Activated CD4-positive, alpha-beta memory T cell treated with anti-CD3 and anti-CD28 coated beads, Interleukin-2, amount 10 ng/mL, durations not matched to agents 7 days and 5 days (primary cell): ENCODE results near the gene PRPF8. TPM values are rescaled to one million over a fixed set of nuclear protein-coding genes. Genes with fewer than 3 reads are reported as not detected.
"Not testable (repeated sequence)": the region's sequence is repeated elsewhere in the genome, so short reads cannot be mapped to it uniquely, and the experiment has no call there.

Experiments
- CTCF ChIA-PET: fragments of 350-600 bp; sonication (Branson Sonifier 250); formaldehyde crosslinking; loops from one replicate; lab custom pipeline; 2021; ENCODE audit warnings: antibody characterized with exemption, inconsistent platforms; lab: Charles Lee
- POLR2A ChIA-PET: fragments of 350-600 bp; sonication (Branson Sonifier 250); formaldehyde crosslinking; loops from one replicate; lab custom pipeline; 2021; ENCODE audit warnings: antibody characterized with exemption; lab: Charles Lee
- DNase-seq: peaks from one replicate; pipeline ENCODE4 v3.0.0-alpha.2; 2020
- H3K27ac Mint-ChIP-seq: one replicate; pipeline ENCODE4 v1.8.0; 2021; ENCODE audit warnings: mild to moderate bottlenecking, mixed read lengths
- H3K27me3 Mint-ChIP-seq: one replicate; pipeline ENCODE4 v1.8.0; 2021; ENCODE audit warnings: mixed read lengths
- H3K36me3 Mint-ChIP-seq: one replicate; pipeline ENCODE4 v1.8.0; 2021; ENCODE audit warnings: low read depth, mixed read lengths
- H3K4me1 Mint-ChIP-seq: one replicate; pipeline ENCODE4 v1.8.0; 2021; ENCODE audit warnings: mixed read lengths
- H3K4me3 Mint-ChIP-seq: one replicate; pipeline ENCODE4 v1.8.0; 2021; ENCODE audit warnings: mild to moderate bottlenecking, mixed read lengths
- H3K9me3 Mint-ChIP-seq: one replicate; pipeline ENCODE4 v1.8.0; 2021; ENCODE audit warnings: mixed read lengths
- total RNA-seq, 2 experiments: library from RNA; stranded (reverse); gene quantifications; one replicate each; pipeline ENCODE4 v1.2.3, GENCODE V29; 2021

The PRPF8 gene
- total RNA-seq, 2 experiments from 2014 or later = 264 to 267 TPM

DNA sequence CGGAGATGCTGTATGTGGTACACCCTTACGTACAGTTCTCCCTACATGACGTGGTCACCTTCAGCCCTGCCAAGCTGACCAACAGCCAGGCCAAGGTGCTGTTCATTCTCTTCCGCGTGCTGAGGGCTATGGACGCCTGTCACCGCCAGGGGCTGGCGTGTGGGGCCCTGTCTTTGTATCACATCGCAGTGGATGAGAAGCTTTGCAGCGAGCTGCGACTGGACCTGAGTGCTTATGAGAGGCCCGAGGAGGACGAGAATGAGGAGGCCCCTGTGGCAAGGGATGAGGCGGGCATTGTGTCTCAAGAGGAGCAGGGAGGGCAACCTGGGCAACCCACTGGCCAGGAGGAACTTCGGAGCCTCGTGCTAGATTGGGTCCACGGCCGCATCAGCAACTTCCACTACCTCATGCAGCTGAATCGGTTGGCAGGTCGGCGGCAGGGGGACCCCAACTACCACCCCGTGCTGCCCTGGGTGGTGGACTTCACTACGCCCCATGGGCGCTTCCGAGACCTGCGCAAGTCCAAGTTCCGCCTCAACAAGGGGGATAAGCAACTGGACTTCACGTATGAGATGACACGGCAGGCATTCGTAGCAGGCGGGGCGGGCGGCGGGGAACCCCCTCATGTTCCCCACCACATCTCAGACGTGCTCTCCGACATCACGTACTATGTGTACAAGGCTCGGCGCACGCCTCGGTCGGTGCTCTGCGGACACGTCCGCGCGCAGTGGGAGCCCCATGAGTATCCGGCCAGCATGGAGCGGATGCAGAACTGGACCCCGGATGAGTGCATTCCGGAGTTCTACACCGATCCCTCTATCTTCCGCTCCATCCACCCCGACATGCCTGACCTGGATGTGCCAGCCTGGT is 41.2 kb upstream of the PRPF8 start:
- no peak for DNase-seq
- H3K9me3 Mint-ChIP-seq = no peaks in the 10 kb centered on the region
- ChIA-PET CTCF (no interaction called here), POLR2A (interaction anchor here (0.7 to 5.5 kb wide), 4 partner anchors 11 to 578 kb away, joined by 3 to 56 read pairs (median 4); partner anchors contain the start of gene SRR)
- peak overlapping the region; percentile 47 for H3K27ac Mint-ChIP-seq
- peaks cover 45% of the 10 kb centered on the region for H3K4me1 Mint-ChIP-seq
- H3K27me3 Mint-ChIP-seq = no peaks in the 10 kb centered on the region
- peak overlapping the region; percentile 72 for H3K4me3 Mint-ChIP-seq
- peaks cover 16% of the 10 kb centered on the region for H3K36me3 Mint-ChIP-seq

DNA sequence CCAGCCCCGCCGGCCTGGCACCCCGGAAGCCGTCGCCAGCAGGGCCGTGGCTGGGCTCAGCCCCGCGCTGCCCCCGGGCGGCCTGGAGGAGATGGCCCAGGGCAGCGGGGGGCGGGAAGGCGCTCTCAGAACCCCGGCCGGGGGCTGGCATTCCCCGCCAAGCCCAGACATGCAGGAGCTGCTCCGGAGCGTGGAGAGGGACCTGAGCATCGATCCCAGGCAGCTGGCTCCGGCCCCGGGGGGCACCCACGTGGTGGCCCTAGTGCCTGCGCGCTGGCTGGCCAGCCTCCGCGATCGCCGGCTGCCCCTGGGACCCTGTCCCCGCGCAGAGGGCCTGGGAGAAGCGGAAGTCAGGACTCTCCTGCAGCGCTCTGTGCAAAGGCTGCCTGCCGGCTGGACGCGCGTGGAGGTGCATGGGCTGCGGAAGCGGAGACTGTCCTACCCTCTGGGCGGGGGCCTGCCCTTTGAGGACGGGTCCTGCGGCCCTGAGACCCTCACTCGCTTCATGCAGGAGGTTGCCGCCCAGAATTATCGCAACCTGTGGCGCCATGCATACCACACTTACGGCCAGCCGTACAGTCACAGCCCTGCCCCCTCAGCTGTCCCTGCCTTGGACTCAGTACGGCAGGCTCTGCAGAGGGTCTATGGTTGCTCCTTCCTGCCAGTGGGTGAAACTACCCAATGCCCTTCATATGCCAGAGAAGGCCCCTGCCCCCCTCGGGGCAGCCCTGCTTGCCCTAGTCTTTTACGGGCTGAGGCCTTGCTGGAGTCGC is 40.4 kb upstream of the PRPF8 start:
- H3K4me1 Mint-ChIP-seq = peaks cover 51% of the 10 kb centered on the region
- no peaks in the 10 kb centered on the region for H3K9me3 Mint-ChIP-seq
- DNase-seq = no peak
- POLR2A ChIA-PET = interaction anchor here (0.7 to 5.5 kb wide), 11 partner anchors 10 to 579 kb away, joined by 3 to 56 read pairs (median 4); partner anchors contain the start of genes RPA1, SERPINF1, SMYD4 and SRR
- H3K27ac Mint-ChIP-seq = peak overlapping the region; percentile 47
- CTCF ChIA-PET = interaction anchor here (0.8 to 1.1 kb wide), 2 partner anchors 9 to 105 kb away, joined by 3 to 4 read pairs; partner anchors contain the start of genes RPA1 and SMYD4
- H3K36me3 Mint-ChIP-seq = peaks cover 16% of the 10 kb centered on the region
- H3K27me3 Mint-ChIP-seq = no peaks in the 10 kb centered on the region
- H3K4me3 Mint-ChIP-seq = peak overlapping the region; percentile 72

DNA sequence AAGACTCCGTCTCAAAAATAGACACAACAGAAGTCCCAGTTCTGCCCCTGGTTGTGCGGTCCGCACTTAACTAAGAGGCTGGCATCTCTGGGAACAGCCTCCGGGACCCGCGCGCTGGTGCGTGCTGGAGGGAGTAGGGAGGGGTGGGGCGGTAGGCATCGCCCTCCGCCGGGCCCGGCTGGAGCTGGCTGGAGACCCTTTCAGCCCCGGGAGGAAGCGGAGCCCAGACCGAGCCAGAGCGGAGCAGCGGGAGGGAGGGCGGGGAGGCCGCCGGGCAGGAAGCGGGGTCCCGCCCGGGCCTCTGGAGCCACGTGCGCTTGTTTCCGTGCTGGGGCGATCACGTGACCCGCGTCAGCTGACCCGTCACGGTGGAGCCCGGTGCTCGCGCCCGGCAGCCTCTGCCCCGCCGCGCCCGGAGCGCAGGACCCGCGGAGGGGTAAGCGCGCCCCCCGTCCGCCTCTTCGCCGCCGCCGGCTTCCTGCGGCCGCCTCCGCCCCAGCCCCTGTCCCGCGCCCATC is 39.7 kb upstream of the PRPF8 start, which contains the start of gene WDR81:
Gene WDR81 (plus strand): TSS at position 354 of the 518 bp plus-strand sequence. CDS start 256 bp downstream, outside the sequence.
- Mint-ChIP-seq H3K9me3 (no peaks in the 10 kb centered on the region), H3K27me3 (no peaks in the 10 kb centered on the region), H3K36me3 (peaks cover 11% of the 10 kb centered on the region), H3K4me3 (peak within 1 kb of the TSS; percentile 72), H3K27ac (peak within 1 kb of the TSS; percentile 82), H3K4me1 (peaks cover 50% of the 10 kb centered on the region)
- ChIA-PET POLR2A (interaction anchor here (0.8 to 5.5 kb wide), 11 partner anchors 9 to 332 kb away, joined by 3 to 56 read pairs (median 4); partner anchors contain the start of genes RPA1, RTN4RL1, SERPINF1 and SMYD4), CTCF (interaction anchor here (0.8 to 1.1 kb wide), 2 partner anchors 8 to 105 kb away, joined by 3 to 4 read pairs; partner anchors contain the start of genes RPA1 and SMYD4)
- DNase-seq = peak; percentile 91

DNA sequence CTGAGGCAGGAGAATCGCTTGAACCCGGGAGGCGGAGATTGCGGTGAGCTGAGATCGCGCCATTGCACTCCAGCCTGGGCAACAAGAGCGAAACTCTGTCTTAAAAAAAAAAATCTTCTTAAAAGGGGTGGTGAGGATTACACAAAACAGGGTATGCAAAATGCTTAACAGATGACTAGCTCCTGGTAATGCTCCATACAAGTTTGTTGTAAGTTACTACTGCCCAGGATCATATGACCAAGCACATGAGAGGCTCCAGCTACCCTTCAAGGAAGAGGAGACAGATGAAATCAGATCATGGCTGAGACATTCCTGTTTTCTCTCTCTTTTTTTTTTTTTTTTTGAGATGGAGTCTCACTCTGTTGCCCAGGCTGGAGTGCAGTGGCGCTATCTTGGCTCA is 37.4 kb upstream of the PRPF8 start:
- peaks cover 60% of the 10 kb centered on the region for H3K4me1 Mint-ChIP-seq
- H3K27me3 Mint-ChIP-seq, H3K4me3 Mint-ChIP-seq, H3K36me3 Mint-ChIP-seq, DNase-seq, H3K9me3 Mint-ChIP-seq: not testable (repeated sequence)
- peak overlapping the region; percentile 87 for H3K27ac Mint-ChIP-seq
- ChIA-PET CTCF (interaction anchor here (0.8 to 4.5 kb wide), 13 partner anchors 42 to 160 kb away, joined by 3 to 46 read pairs (median 6); partner anchors contain the start of gene SERPINF1), POLR2A (interaction anchor here (1.1 to 5.4 kb wide), 4 partner anchors 13 to 107 kb away, joined by 3 to 35 read pairs (median 4); partner anchors contain the start of genes RPA1 and SMYD4)

DNA sequence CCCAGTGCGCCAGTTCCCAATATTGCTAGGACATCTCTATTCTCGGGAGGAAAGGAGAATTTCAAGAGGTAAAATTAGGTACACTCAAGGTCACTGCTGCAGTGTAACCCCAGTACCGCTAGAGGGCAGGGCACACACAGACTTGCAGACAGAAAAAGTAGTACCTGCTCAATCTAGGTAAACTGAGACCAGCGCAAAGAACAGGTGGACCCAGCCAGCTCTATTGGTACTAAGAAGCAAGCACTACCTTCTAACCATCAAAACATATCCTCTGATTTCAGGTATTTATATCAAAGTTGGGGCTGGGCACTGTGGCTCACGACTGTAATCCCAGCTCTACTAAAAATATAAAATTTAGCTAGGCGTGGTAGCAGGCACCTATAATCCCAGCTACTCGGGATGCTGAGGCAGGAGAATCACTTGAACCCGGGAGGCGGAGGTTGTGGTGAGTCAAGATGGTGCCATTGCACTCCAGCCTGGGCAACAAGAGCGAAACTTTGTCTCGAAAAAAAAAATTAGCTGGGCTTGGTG is 36.3 kb upstream of the PRPF8 start:
- POLR2A ChIA-PET = interaction anchor here (0.9 to 5.4 kb wide), 8 partner anchors 12 to 108 kb away, joined by 3 to 35 read pairs (median 3); partner anchors contain the start of genes RPA1 and SMYD4
- peaks cover 4% of the 10 kb centered on the region for H3K36me3 Mint-ChIP-seq
- peak overlapping the region; percentile 42 for H3K27ac Mint-ChIP-seq
- no peaks in the 10 kb centered on the region for H3K9me3 Mint-ChIP-seq
- H3K4me1 Mint-ChIP-seq = peaks cover 61% of the 10 kb centered on the region
- H3K4me3 Mint-ChIP-seq = no peak overlapping the region
- DNase-seq = peak; percentile 77
- no peaks in the 10 kb centered on the region for H3K27me3 Mint-ChIP-seq
- CTCF ChIA-PET = interaction anchor here (0.7 to 4.5 kb wide), 32 partner anchors 20 to 336 kb away, joined by 3 to 46 read pairs (median 4); partner anchors contain the start of genes RILP, RTN4RL1 and SERPINF1

DNA sequence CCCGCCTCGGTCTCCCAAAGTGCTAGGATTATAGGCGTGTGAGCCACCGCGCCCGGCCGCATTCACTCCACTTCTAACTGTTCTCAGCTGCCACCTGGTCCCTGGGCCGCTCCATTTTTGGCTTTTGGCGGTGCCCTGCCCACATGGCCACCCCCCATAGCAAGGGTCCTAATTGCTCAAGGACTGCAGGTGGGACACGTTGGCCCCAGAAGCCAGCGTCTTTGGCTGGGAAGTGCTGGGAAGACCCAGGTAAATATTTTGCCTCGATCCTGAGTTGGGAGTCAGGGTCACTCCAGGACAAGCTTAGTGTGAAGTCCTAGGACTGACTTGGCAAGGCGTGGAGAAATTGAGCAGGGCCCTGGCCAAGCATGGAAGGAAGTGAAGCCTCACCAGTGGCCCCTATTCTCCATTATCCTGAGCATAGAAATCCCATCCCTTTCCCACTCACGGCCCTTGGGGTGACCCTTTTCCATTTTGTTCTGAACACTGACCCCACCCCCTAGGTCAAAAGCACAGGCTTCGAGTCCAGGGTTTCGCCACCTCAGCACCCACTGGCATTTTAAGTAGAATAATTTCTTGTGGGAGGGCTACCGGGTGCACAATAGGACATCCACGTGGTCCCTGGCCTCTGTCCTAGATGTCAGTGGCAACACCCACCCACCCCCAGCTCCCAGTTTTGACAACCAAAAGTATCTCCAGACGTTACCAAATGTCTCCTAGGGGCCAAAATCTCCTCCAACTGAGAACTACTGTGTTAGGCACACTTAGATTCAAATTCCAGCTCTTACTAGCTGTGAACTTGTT is 33.9 kb upstream of the PRPF8 start:
- no peaks in the 10 kb centered on the region for H3K27me3 Mint-ChIP-seq
- ChIA-PET CTCF (interaction anchor here (0.7 to 1.4 kb wide), 3 partner anchors 126 to 174 kb away, joined by 3 to 4 read pairs (median 3); no protein-coding TSS in a partner anchor), POLR2A (interaction anchor here (1.2 to 5.0 kb wide), 7 partner anchors 14 to 522 kb away, joined by 3 to 58 read pairs (median 10); partner anchors contain the start of genes OVCA2, PRPF8, RPA1 and SMYD4)
- H3K4me3 Mint-ChIP-seq = peak overlapping the region; percentile 91
- peaks cover 63% of the 10 kb centered on the region for H3K4me1 Mint-ChIP-seq
- no peak for DNase-seq
- peak overlapping the region; percentile 98 for H3K27ac Mint-ChIP-seq
- H3K9me3 Mint-ChIP-seq = no peaks in the 10 kb centered on the region
- H3K36me3 Mint-ChIP-seq = peaks cover 9% of the 10 kb centered on the region

DNA sequence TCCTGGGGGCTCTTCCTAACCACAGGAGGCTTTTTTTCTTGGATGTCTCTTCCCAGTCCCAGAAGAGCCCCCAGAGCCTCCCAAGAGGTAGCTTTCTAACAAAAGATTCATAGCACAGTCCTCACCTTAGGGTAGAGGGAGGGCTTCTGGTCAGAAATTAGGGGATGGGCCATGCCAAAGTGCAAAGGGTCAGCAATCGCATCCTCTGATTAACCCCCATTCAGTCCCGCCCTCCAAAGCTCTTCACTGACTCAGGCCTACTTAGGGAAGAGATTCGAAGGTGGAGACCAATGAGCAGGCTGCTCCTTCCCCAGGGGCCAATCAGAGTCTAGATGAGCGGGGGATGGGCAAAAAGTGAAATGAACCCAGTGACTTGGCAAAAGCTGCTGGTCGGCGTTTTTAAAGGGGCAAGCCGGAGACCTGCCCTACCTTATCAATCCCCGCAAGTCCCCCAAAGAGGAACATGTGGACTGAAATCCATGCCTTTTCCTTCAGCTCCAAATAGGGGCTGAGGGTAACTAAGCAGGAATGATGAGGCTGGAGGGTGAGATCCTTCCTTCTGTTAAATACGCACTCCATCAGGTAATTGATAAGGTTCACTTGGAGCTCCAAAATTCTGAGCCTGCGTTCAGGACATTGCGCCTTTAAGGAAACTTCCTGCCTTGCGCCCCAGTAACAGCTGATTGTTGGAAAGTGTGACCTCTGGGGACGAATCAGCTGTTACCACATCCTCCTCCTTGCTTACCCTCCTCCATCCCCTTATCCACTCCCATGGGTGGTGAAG is 32.4 kb upstream of the PRPF8 start:
- Mint-ChIP-seq H3K36me3 (peaks cover 23% of the 10 kb centered on the region), H3K4me3 (peak overlapping the region; percentile 91), H3K27me3 (no peaks in the 10 kb centered on the region), H3K4me1 (peaks cover 60% of the 10 kb centered on the region), H3K9me3 (no peaks in the 10 kb centered on the region), H3K27ac (peak overlapping the region; percentile 98)
- CTCF ChIA-PET = interaction anchor here (0.7 to 2.3 kb wide), 19 partner anchors 8 to 352 kb away, joined by 3 to 20 read pairs (median 4); partner anchors contain the start of genes RILP, RPA1, RTN4RL1 and SMYD4
- DNase-seq = peak; percentile 93
- POLR2A ChIA-PET = interaction anchor here (0.7 to 5.8 kb wide), 59 partner anchors 8 to 1098 kb away, joined by 3 to 58 read pairs (median 5); partner anchors contain the start of genes INPP5K, METTL16, OVCA2 and PITPNA

DNA sequence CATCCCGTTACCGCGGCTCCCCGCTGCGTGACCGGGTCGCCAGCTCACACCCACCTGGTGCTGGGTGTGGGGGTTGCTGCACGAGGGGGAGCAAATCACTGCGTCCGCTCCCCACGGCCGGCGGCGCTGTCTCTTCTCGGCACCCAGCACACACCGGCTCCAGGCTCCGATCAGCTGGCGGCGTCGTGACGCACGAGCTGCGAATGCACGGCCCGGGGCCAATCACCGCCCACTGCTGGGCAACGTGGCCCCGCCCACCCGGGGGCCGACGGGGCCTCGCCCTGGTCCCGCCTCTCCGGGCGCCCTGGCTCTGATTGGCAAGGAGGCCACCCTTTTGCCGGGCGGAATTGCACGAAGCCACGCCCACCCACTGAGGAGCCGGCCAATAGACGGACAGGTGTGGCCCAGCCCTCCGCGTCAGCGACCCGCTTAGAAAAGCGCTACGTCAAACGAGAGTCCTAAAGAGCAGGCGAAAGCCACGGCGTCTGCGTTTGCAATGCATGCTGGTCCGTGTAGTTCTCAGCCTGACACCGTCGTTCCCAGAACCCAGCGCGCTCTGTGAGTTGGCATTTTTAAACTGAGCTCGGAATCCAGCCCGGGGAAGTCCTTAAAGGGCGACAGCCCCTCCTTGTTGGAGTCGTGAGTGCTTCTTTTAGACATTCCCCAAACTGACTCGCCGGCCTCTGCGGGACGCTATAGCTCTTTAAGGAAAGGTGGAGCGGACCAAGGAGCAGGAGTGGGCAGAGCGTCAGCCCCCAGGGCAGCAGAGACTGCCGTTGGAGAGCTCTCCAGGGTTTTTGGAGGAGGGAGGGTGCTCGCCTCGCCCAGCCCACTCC is 31.6 kb upstream of the PRPF8 start:
- peaks cover 62% of the 10 kb centered on the region for H3K4me1 Mint-ChIP-seq
- H3K27me3 Mint-ChIP-seq = no peaks in the 10 kb centered on the region
- peaks cover 31% of the 10 kb centered on the region for H3K36me3 Mint-ChIP-seq
- ChIA-PET POLR2A (interaction anchor here (0.7 to 5.8 kb wide), 58 partner anchors 7 to 1098 kb away, joined by 3 to 58 read pairs (median 5); partner anchors contain the start of genes INPP5K, METTL16, OVCA2 and PITPNA), CTCF (interaction anchor here (0.7 to 2.3 kb wide), 17 partner anchors 9 to 351 kb away, joined by 3 to 20 read pairs (median 4); partner anchors contain the start of genes RILP, RPA1, RTN4RL1 and SMYD4)
- DNase-seq = peak; percentile 100
- H3K27ac Mint-ChIP-seq = peak overlapping the region; percentile 98
- no peaks in the 10 kb centered on the region for H3K9me3 Mint-ChIP-seq
- H3K4me3 Mint-ChIP-seq = peak overlapping the region; percentile 91

DNA sequence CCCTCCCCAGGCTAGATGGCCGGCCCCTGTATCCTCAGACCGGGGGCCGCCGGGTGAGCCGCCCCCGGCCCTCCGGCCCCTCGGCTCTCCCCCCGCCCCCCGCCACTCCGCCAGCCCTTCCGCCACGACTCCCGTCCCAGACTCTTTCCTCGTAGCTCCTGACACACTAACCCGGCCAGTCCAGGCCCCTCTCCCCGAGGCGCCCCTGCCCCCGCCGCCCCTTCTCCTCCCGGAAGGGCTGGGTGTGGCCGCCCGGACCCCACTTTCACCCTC is 31.1 kb upstream of the PRPF8 start:
- Mint-ChIP-seq H3K27me3 (peaks cover 2% of the 10 kb centered on the region), H3K36me3 (peaks cover 36% of the 10 kb centered on the region), H3K4me3 (peak overlapping the region; percentile 91), H3K9me3 (no peaks in the 10 kb centered on the region), H3K4me1 (peaks cover 64% of the 10 kb centered on the region), H3K27ac (peak overlapping the region; percentile 76)
- CTCF ChIA-PET = interaction anchor here (1.3 to 2.3 kb wide), 5 partner anchors 37 to 350 kb away, joined by 3 to 20 read pairs (median 12); partner anchors contain the start of gene RILP
- DNase-seq = no peak
- POLR2A ChIA-PET = interaction anchor here (1.0 to 5.8 kb wide), 18 partner anchors 9 to 677 kb away, joined by 3 to 58 read pairs (median 10); partner anchors contain the start of genes OVCA2, PRPF8, RPA1 and SCARF1
